LNCAP (cell line): ENCODE results near the gene MACROD2.

Experiments
- TF ChIP-seq, protein P1 (sequence below): fragments of 450-650 bp; IDR thresholded peaks from 2 replicates; pipeline ENCODE4 v1.5.1; 2017; ENCODE audit warnings: mild to moderate bottlenecking

The MACROD2 gene

DNA sequence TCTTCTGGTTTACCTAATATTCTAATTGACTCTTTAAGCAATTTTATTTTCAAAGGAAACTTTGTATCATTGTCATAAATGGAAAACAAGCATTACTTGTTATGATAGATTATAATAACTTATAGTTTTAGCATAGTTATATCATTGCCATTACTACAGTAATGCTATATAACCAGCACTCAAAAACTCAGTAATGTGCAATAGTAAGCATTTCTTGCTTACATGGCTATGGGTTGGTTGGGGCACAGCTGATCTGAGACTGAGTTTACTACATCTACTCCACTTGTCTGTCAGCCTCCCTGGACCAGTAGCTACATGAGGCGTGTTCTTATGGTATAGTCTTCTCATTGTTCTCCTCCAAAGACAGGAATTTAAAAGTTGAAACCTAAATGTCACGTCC, 1427.7 kb downstream of the MACROD2 start:
- TF ChIP-seq, protein P1, sequence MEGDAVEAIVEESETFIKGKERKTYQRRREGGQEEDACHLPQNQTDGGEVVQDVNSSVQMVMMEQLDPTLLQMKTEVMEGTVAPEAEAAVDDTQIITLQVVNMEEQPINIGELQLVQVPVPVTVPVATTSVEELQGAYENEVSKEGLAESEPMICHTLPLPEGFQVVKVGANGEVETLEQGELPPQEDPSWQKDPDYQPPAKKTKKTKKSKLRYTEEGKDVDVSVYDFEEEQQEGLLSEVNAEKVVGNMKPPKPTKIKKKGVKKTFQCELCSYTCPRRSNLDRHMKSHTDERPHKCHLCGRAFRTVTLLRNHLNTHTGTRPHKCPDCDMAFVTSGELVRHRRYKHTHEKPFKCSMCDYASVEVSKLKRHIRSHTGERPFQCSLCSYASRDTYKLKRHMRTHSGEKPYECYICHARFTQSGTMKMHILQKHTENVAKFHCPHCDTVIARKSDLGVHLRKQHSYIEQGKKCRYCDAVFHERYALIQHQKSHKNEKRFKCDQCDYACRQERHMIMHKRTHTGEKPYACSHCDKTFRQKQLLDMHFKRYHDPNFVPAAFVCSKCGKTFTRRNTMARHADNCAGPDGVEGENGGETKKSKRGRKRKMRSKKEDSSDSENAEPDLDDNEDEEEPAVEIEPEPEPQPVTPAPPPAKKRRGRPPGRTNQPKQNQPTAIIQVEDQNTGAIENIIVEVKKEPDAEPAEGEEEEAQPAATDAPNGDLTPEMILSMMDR: no peak

DNA sequence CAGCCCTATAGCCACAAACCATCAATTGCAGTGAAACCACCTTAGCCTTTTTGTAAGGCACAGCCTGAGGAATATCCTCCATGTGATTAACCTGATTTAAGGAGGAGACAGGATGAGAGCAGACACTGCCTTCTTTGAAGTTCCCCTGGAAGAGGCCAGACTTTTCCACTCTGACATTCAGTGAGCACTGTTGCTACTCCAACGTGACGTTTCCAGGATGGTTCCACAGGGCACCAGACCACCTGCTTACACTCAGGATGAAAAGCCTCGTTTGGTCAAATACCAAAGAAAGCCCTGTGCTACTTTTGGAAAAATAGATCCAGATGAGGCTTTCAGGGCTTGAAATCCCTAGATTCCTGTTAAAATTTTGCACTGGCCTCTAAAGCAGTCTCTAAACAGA, 1444.2 kb downstream of the MACROD2 start:
- TF ChIP-seq, protein P1: no peak

DNA sequence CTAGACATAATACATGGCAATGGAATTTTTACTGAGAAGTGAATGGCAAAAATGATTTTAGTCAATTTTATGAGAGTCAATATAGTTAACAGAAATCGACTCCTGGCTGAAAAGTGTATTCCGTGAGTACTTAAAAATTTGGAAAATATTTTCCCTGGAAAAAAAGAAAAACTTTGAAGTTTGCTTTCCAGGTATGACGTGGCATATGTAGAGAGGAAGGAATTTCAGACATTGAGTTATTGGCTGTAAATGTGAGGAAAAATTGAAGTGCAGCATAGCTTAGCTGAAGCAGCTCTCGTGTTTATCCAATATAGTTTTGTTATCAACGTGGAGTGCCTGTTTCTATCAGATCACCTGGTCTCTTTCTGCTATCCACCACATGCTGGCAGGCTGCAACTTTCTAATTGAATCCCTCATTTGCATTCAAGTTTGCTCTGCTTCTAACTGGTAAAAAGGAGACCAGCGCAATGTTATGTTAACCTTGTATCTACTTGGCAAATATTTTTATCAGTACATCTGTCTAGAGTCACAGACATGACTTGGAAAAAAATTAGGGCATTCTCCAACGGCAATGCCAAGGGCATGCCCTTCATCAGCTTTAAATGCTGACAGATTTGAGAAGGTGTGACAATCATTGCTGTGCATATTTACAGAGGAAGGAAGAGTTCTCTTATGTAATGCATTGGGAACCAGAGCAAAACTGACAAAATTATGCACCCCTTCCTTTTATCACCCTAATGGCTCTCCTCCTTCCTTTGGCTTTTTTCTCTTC, 1444.9 kb downstream of the MACROD2 start:
- TF ChIP-seq, protein P1: no peak

DNA sequence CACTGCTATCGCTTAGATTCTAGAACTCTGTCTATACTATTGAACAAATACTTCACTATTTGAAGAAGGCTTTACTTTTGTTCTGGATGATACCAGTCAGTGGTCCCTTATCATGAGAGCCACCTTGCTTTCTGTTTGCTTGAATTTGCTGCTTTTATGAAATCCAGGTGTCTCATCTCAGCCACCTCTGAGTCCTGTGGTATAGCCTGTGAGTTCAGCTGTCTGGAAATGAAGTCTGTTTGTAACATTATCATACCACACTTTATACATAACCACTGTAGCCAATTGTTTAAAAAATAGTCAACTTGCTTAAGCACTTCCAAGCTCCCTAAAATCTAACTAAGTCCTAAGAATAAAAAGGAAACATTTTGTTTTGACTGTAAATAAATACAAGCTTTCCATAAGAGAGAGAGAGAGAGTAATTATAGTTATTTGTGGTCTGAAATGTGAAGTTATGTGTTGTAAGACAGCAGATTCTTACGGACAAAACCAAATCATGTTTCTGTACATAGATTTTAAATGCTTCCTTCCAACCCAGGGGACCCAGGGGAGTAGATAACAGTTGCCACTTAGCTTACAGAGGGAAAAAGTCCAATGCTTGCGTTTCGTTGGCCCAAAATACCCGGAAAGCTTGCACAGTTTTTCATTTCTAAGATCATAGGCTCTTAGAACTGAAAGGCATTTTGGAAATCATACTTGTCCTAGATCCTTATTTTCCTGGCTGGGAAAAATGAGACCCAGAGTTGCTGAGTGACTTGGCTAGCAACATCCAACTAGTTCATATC, 1449.9 kb downstream of the MACROD2 start:
- TF ChIP-seq, protein P1: no peak

DNA sequence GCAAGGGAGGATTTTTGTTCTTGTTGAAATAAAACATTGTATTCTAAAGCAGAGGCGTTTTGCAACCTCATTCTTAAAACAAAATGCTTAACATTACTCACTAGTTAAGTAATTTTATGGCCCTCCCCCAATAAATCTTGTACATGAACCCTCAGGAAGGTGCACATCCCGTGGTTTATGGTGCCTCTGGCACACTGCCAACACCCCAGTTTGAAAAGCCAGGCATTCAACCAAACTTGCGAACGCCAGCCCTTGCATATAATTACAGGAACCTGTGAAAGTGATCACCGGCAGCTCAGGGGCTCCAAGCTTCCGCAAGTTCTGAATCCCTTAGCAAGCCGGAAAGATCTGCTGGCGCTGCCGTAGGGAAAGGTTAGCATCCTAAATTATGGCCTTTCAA, 1451.1 kb downstream of the MACROD2 start:
- TF ChIP-seq, protein P1: no peak

DNA sequence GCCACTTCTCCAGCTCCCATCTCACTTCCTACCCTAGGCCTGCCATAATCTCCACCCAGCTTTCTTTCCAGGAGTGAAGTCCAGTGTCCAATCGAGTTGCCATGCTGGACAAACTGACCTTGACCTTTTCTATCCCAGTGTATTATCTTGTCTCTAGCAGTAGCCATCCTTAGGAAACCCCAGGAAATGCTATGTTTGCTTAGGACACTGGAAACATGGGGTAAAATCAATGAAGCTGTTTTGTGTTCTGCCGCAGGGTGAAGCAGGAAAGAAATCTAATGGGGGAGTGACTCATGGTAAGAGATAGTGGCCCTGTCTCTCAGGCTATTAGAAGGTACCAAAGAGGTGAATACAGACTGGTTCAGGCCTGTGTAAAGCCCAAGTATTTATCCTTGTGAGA, 1452.2 kb downstream of the MACROD2 start:
- TF ChIP-seq, protein P1: no peak

DNA sequence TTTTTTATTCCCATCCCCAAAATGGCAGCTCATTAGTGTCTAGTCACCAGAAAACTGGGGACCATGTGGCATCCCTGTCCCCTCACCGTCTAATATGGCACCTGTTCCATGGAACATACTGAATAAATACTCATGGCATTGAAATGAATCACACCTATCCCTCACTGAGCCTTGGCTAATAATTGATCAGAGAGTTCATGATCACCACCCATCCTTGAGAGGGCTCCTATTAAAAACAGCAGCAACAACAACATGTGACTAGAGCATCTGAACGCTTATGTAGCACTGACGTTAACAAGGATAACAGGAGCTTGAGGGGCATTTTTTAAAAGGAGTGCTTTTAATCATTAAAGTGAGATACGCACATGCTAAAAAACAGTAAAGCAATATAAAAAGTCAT, 1453.7 kb downstream of the MACROD2 start:
- TF ChIP-seq, protein P1: no peak
